ENCODE measurements around the gene FHOD3.

FHOD3 gene

GRCh38 chr18:36378205-36378604 lies 80.7 kb downstream of the FHOD3 start:
- in situ Hi-C loops (cut with MboI; ENCODE audit: low sequenced_read_pairs): no loop called here

- in situ Hi-C loops (cut with MboI; ENCODE audit: low sequenced_read_pairs): no loop called here
These were observed 82.0 kb downstream of the FHOD3 start for GRCh38 chr18:36379435-36379984.

GRCh38 chr18:36380173-36380827 lies 82.8 kb downstream of the FHOD3 start:
- in situ Hi-C loops (cut with MboI; ENCODE audit: low sequenced_read_pairs): no loop called here

GRCh38 chr18:36381075-36381474 lies 83.6 kb downstream of the FHOD3 start:
- in situ Hi-C loops (cut with MboI; ENCODE audit: low sequenced_read_pairs): no loop called here

GRCh38 chr18:36382854-36383253 lies 85.3 kb downstream of the FHOD3 start:
- in situ Hi-C loops (cut with MboI; ENCODE audit: low sequenced_read_pairs): no loop called here

- in situ Hi-C loops (cut with MboI; ENCODE audit: low sequenced_read_pairs): no loop called here
These were observed 88.8 kb downstream of the FHOD3 start for GRCh38 chr18:36386150-36386920.

- in situ Hi-C loops (cut with MboI; ENCODE audit: low sequenced_read_pairs): no loop called here
These were observed 89.8 kb downstream of the FHOD3 start for GRCh38 chr18:36387310-36387709.

GRCh38 chr18:36388310-36388709 lies 90.8 kb downstream of the FHOD3 start:
- in situ Hi-C loops (cut with MboI; ENCODE audit: low sequenced_read_pairs): no loop called here

- in situ Hi-C loops (cut with MboI; ENCODE audit: low sequenced_read_pairs): no loop called here
These were observed 91.5 kb downstream of the FHOD3 start for GRCh38 chr18:36389027-36389426.

- in situ Hi-C loops (cut with MboI; ENCODE audit: low sequenced_read_pairs): no loop called here
These were observed 92.5 kb downstream of the FHOD3 start for GRCh38 chr18:36389811-36390581.

- in situ Hi-C loops (cut with MboI; ENCODE audit: low sequenced_read_pairs): no loop called here
These were observed 94.1 kb downstream of the FHOD3 start for GRCh38 chr18:36391426-36392145.

GRCh38 chr18:36392164-36392978 lies 94.9 kb downstream of the FHOD3 start:
- in situ Hi-C loops (cut with MboI; ENCODE audit: low sequenced_read_pairs): no loop called here

- in situ Hi-C loops (cut with MboI; ENCODE audit: low sequenced_read_pairs): no loop called here
These were observed 95.4 kb downstream of the FHOD3 start for GRCh38 chr18:36392979-36393287.

- in situ Hi-C loops (cut with MboI; ENCODE audit: low sequenced_read_pairs): no loop called here
These were observed 97.0 kb downstream of the FHOD3 start for GRCh38 chr18:36394486-36394885.

- in situ Hi-C loops (cut with MboI; ENCODE audit: low sequenced_read_pairs): no loop called here
These were observed 98.7 kb downstream of the FHOD3 start for GRCh38 chr18:36396190-36396589.

GRCh38 chr18:36397033-36397432 lies 99.5 kb downstream of the FHOD3 start:
- in situ Hi-C loops (cut with MboI; ENCODE audit: low sequenced_read_pairs): no loop called here

GRCh38 chr18:36398419-36398818 lies 100.9 kb downstream of the FHOD3 start:
- in situ Hi-C loops (cut with MboI; ENCODE audit: low sequenced_read_pairs): no loop called here

- in situ Hi-C loops (cut with MboI; ENCODE audit: low sequenced_read_pairs): no loop called here
These were observed 101.5 kb downstream of the FHOD3 start for GRCh38 chr18:36399055-36399454.

- in situ Hi-C loops (cut with MboI; ENCODE audit: low sequenced_read_pairs): no loop called here
These were observed 103.9 kb downstream of the FHOD3 start for GRCh38 chr18:36401462-36401861.

GRCh38 chr18:36402765-36403396 lies 105.4 kb downstream of the FHOD3 start:
- in situ Hi-C loops (cut with MboI; ENCODE audit: low sequenced_read_pairs): no loop called here

Data from HL-60/S4 treated with retinoic acid at 250 ng/mL for 4 days and 3 days (cell line).